ENCODE measurements around the gene MYRIP.
"Not testable (repeated sequence)": the region's sequence is repeated elsewhere in the genome, so short reads cannot be mapped to it uniquely, and the experiment has no call there.

The MYRIP gene

GRCh38 chr3:40079847-40080240, 270.4 kb downstream of the MYRIP start:
- DNase-seq (ENCODE audit: low read depth in 3 of 3) = no peak

- no peak for DNase-seq (ENCODE audit: low read depth in 3 of 3)
These were observed 273.7 kb downstream of the MYRIP start for GRCh38 chr3:40083066-40083465.

GRCh38 chr3:40084424-40084823, 275.0 kb downstream of the MYRIP start:
- DNase-seq (ENCODE audit: low read depth in 3 of 3) = not testable (repeated sequence)

- DNase-seq (ENCODE audit: low read depth in 3 of 3) = no peak
These were observed 277.8 kb downstream of the MYRIP start for GRCh38 chr3:40086890-40087883.

- DNase-seq (ENCODE audit: low read depth in 3 of 3) = no peak
These were observed 279.2 kb downstream of the MYRIP start for GRCh38 chr3:40088527-40089170.

- no peak for DNase-seq (ENCODE audit: low read depth in 3 of 3)
These were observed 287.3 kb downstream of the MYRIP start for GRCh38 chr3:40096661-40097111.

GRCh38 chr3:40097131-40098117, 288.0 kb downstream of the MYRIP start:
- no peak for DNase-seq (ENCODE audit: low read depth in 3 of 3)

- DNase-seq (ENCODE audit: low read depth in 3 of 3) = no peak
These were observed 288.9 kb downstream of the MYRIP start for GRCh38 chr3:40098261-40098759.

GRCh38 chr3:40099871-40100270, 290.5 kb downstream of the MYRIP start:
- DNase-seq (ENCODE audit: low read depth in 3 of 3) = no peak

GRCh38 chr3:40102182-40102581, 292.8 kb downstream of the MYRIP start:
- no peak for DNase-seq (ENCODE audit: low read depth in 3 of 3)

- DNase-seq (ENCODE audit: low read depth in 3 of 3) = no peak
These were observed 294.4 kb downstream of the MYRIP start for GRCh38 chr3:40103829-40104228.

- no peak for DNase-seq (ENCODE audit: low read depth in 3 of 3)
These were observed 295.0 kb downstream of the MYRIP start for GRCh38 chr3:40104441-40104840.

GRCh38 chr3:40108643-40109042, 299.2 kb downstream of the MYRIP start:
- DNase-seq (ENCODE audit: low read depth in 3 of 3) = no peak

- no peak for DNase-seq (ENCODE audit: low read depth in 3 of 3)
These were observed 300.5 kb downstream of the MYRIP start for GRCh38 chr3:40109641-40110490.

- DNase-seq (ENCODE audit: low read depth in 3 of 3) = no peak
These were observed 307.2 kb downstream of the MYRIP start for GRCh38 chr3:40116478-40117177.

- DNase-seq (ENCODE audit: low read depth in 3 of 3) = no peak
These were observed 308.7 kb downstream of the MYRIP start for GRCh38 chr3:40118091-40118490.

- DNase-seq (ENCODE audit: low read depth in 3 of 3) = no peak
These were observed 310.8 kb downstream of the MYRIP start for GRCh38 chr3:40120067-40120692.

- no peak for DNase-seq (ENCODE audit: low read depth in 3 of 3)
These were observed 311.4 kb downstream of the MYRIP start for GRCh38 chr3:40120806-40121205.

GRCh38 chr3:40124918-40125317, 315.5 kb downstream of the MYRIP start:
- DNase-seq (ENCODE audit: low read depth in 3 of 3) = no peak

Data from stimulated activated CD4-positive, alpha-beta T cell treated with anti-CD3 and anti-CD28 coated beads, TNF-alpha, amount 100 ng/mL, for 24 hours (primary cell).